ENCODE measurements around the gene ECD.
"Not testable (repeated sequence)": the region's sequence is repeated elsewhere in the genome, so short reads cannot be mapped to it uniquely, and the experiment has no call there.

Gene ECD

DNA sequence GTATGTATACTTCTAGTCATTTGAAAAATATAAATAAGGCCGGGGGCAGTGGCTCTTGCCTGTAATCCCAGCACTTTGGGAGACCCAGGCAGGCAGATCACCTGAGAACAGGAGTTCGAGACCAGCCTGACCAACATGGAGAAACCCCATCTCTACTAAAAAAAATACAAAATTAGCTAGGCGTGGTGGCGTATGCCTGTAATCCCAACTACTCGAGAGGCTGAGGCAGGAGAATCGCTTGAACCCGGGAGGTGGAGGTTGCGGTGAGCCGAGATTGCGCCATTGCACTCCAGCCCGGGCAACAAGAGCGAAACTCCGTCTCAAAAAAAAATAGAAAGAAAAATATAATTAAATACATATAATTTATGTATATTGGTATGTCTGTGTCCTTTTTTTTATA, 55.8 kb downstream of the ECD start:
- in situ Hi-C loops (cut with MboI; ENCODE audit: low pct_unique_long_range_greater_than_20kb, low sequenced_read_pairs): not testable (repeated sequence)

DNA sequence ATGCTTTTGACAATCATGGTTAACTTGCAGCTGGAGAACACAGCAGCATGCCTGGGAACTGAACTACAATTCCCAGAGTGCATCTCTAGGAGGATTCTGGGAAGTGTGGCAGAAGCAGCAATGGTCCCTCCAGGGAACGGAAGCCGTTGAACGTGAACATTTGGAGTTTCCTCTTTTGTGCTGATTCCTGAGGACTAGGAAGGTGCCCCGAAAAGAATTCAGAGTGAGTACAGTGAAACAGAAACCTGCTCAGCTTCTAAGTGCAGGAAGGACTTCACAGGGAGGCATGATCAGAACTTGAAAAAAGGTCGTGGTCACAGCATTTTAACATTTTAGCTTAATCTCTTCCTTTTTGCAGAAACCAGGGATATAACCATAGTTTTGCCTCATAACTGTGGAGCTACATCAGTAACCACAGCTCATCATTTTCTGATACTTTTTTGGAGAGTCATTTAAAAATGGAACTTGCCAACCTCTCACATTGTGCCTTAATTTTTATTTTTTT, 57.4 kb downstream of the ECD start, which contains the start of gene NUDT13:
NUDT13 (plus strand) TSS at position 111 of the 505 bp plus-strand sequence. CDS start 3,911 bp downstream, outside the sequence.
- peak; percentile 92 for DNase-seq
- in situ Hi-C loops (cut with MboI; ENCODE audit: low pct_unique_long_range_greater_than_20kb, low sequenced_read_pairs): no loop called here

More for the DNA sequence above, 55.8 kb downstream of the ECD start:
- DNase-seq: not testable (repeated sequence)

GRCh38 chr10:73109248-73109652, 58.6 kb downstream of the ECD start:
- DNase-seq; in situ Hi-C loops (cut with MboI; ENCODE audit: low pct_unique_long_range_greater_than_20kb, low sequenced_read_pairs): not testable (repeated sequence)

DNA sequence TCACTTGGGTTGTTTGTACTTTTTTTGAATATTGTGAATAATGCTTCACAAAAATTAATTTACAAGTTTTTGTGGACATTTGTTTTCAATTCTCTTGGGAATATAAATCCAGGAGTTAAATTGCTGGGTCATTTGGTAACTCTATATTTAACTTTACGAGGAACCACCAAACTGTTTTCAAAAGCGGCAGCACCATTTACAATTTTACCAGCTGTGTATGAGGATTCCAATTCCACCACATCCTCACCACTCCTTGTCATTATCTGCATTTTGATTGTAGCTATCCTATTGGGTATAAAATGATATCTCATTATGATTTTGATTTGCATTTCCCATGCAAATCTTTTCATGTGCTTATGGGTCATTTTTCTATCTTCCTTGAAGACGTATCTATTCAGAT, 61.5 kb downstream of the ECD start:
- in situ Hi-C loops (cut with MboI; ENCODE audit: low pct_unique_long_range_greater_than_20kb, low sequenced_read_pairs): no loop called here
- no peak for DNase-seq

- in situ Hi-C loops (cut with MboI; ENCODE audit: low pct_unique_long_range_greater_than_20kb, low sequenced_read_pairs): no loop called here
- no peak for DNase-seq
These were observed 68.7 kb downstream of the ECD start for GRCh38 chr10:73099141-73099540.

GRCh38 chr10:73097305-73097670, 70.5 kb downstream of the ECD start:
- no peak for DNase-seq
- in situ Hi-C loops (cut with MboI; ENCODE audit: low pct_unique_long_range_greater_than_20kb, low sequenced_read_pairs): no loop called here

- peak; percentile 99 for DNase-seq
- in situ Hi-C loops (cut with MboI; ENCODE audit: low pct_unique_long_range_greater_than_20kb, low sequenced_read_pairs): no loop called here
These were observed 71.1 kb downstream of the ECD start, which contains the start of gene P4HA1 for GRCh38 chr10:73096449-73097304. P4HA1 (minus strand) TSS chr10:73096866; CDS start chr10:73074883, 21,983 bp downstream.

DNA sequence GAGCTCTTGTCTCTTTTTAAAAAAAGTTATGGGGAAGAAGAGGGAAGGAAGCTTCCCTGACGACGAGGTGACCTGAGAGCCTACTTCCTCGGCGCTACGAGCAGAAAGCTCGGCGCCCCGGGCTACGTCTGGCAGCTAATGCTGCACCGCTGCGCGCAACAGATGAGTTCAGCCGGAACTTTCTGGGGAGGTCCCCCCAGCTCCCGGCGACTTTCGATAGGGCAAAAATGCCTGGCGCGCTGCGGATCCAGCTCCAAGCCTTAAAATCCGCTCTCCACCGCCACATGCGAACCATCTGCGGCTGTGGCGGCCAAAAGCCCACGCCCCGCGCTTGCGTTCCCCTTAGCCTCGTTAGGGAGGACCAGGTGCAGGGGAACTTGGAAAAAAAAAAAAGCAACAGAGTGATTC, 71.8 kb downstream of the ECD start:
- DNase-seq: peak; percentile 79
- in situ Hi-C loops (cut with MboI; ENCODE audit: low pct_unique_long_range_greater_than_20kb, low sequenced_read_pairs): no loop called here

- peak; percentile 66 for DNase-seq
- in situ Hi-C loops (cut with MboI; ENCODE audit: low pct_unique_long_range_greater_than_20kb, low sequenced_read_pairs): no loop called here
These were observed 72.3 kb downstream of the ECD start for GRCh38 chr10:73095481-73096021.

DNA sequence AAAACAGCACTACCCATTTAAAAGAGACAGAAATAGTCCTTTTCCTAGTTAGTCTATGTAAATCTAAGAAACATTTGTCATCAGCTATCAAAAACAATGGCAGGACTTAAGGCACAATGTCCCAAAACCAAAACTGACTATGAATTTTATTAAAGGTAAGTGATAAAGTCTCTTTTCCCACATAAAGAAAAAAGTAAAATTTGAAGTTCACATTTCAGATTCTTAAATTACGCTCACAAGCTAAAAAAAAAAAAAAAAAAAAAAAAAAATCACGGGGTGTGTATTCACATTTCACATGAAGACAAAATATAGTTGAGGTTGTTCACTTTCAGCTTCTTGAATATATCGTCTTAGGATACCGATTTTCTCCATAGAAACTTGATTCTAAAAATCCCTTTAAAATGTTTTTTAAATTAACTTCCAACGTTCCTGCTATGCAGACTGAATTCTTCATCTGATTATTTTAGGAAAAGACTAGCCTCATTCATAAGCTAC, 72.8 kb downstream of the ECD start:
- in situ Hi-C loops (cut with MboI; ENCODE audit: low pct_unique_long_range_greater_than_20kb, low sequenced_read_pairs): no loop called here

DNA sequence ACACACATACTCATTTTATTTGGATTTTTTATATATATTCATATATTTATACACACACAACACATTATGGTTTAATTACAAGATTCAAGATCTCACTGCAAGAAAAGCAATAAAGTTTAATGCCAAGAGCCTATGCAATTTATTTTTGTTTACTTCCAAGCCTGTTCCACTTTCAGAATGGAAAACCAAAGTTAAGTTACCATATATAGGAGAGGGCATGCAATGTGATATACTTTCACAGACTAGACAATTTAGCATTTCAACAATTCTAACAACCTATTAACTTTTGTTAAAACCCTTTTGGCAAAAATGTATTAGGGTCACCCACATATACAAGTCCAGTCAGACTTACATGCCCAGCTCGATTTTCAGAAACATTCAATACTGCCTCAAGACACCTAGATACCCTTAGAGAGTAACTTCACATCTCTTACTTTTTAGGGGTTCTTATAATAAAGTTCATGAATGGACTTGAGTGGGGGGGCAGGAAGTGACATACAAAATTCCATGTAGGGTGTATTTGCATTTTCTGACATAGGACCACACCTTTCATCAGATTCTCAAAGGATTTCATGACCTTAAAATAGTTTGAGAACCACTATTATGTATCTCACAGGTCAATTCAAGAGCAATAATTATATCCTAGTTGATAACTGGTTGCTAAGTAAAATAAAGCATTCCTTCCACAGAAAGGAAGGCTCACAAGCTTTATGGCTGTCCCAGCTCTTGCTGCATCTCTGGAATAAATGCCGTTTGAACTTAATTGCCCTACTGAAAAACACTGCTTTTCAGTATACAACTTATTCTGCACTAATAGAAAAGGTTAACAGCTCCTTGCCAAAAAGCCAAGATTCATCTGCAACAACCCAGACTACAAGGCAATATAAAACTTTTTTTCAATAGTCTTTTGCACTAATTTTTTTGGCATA, 73.6 kb downstream of the ECD start:
- DNase-seq: no peak
- in situ Hi-C loops (cut with MboI; ENCODE audit: low pct_unique_long_range_greater_than_20kb, low sequenced_read_pairs): no loop called here

More for the DNA sequence above, 72.8 kb downstream of the ECD start:
- DNase-seq: no peak

DNA sequence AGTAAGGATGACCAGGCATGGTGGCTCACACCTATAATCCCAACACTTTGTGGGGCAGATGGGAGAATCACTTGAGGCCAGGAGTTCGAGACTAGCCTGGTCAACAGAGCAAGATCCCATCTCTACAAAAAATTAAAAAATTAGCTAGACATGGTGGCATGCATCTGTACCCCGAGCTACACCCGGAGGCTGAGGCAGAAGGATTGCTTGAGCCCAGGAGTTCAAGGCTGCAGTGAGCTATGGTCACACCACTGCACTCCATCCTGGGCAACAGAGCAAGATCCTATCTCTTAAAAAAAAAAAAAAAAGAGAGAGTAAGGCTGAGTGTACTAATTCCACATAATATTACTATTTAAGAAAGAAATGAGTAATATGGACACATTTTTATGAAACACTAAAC, 75.0 kb downstream of the ECD start:
- no peak for DNase-seq
- in situ Hi-C loops (cut with MboI; ENCODE audit: low pct_unique_long_range_greater_than_20kb, low sequenced_read_pairs): no loop called here

DNA sequence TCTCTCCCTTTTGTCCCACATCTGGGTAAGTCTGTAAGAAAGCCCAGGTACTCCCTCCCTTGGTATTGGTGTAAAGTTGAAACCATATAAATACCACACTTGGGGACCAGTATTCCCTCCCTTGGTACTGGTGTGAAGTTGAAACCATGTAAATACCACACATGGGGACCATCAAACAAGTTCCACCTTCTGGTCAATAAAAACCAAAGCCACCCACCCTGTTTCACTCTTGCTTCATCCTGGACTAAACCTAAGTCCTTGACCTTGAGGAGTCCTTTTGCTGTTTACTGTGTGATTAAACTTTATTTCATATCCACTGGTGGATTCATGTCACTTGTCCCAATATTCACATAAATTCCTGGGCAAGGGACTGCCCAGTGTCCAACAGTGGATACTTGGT, 79.5 kb downstream of the ECD start:
- DNase-seq: no peak
- in situ Hi-C loops (cut with MboI; ENCODE audit: low pct_unique_long_range_greater_than_20kb, low sequenced_read_pairs): no loop called here

- in situ Hi-C loops (cut with MboI; ENCODE audit: low pct_unique_long_range_greater_than_20kb, low sequenced_read_pairs): no loop called here
These were observed 81.0 kb downstream of the ECD start for GRCh38 chr10:73086816-73087215.

DNA sequence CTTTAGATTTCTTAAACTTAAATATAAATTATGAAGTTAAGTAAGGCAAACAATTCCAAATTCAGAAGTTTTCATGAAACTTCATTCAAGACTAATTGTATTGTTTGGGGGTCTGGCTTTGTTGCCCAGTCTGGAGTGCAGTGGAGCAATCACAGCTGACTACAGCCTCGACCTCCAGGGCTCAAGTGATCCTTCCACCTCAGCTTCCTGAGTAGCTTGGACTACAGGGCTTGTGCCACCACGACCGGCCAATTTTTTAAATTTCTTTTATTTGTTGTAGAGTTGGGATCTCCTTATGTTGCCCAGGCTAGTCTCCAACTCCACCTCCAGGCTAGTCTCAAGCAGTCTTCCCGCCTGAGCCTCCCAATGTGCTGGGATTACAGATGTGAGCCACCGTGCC, 83.6 kb downstream of the ECD start:
- no peak for DNase-seq
- in situ Hi-C loops (cut with MboI; ENCODE audit: low pct_unique_long_range_greater_than_20kb, low sequenced_read_pairs): no loop called here

More at GRCh38 chr10:73086816-73087215, 81.0 kb downstream of the ECD start:
- no peak for DNase-seq
